GM18526 (cell line): ENCODE measurements around the gene FAM222A.

ENCODE experiments used
- POLR2A ChIP-seq: IDR thresholded peaks from 3 replicates; pipeline ENCODE4 v1.6.1; 2011; ENCODE audit not compliant: insufficient read length; ENCODE audit errors: extremely low read depth

Gene FAM222A

GRCh38 chr12:109703684-109704083, 9.9 kb upstream of the FAM222A start:
- TF ChIP-seq POLR2A = no peak

- no peak for TF ChIP-seq POLR2A
Observed at GRCh38 chr12:109704371-109705098, 9.1 kb upstream of the FAM222A start.

- no peak for TF ChIP-seq POLR2A
Observed at GRCh38 chr12:109705291-109705690, 8.3 kb upstream of the FAM222A start.

- TF ChIP-seq POLR2A = no peak
Observed at GRCh38 chr12:109706398-109706746, 7.3 kb upstream of the FAM222A start.

- no peak for TF ChIP-seq POLR2A
Observed at GRCh38 chr12:109706747-109707469, 6.7 kb upstream of the FAM222A start.

- TF ChIP-seq POLR2A = no peak
Observed at GRCh38 chr12:109707470-109707821, 6.2 kb upstream of the FAM222A start.

- no peak for TF ChIP-seq POLR2A
Observed at GRCh38 chr12:109708939-109709338, 4.7 kb upstream of the FAM222A start.

GRCh38 chr12:109709401-109709991, 4.1 kb upstream of the FAM222A start:
- TF ChIP-seq POLR2A = no peak

GRCh38 chr12:109710205-109710746, 3.3 kb upstream of the FAM222A start:
- TF ChIP-seq POLR2A = no peak

- no peak for TF ChIP-seq POLR2A
Observed at GRCh38 chr12:109710747-109711595, 2.7 kb upstream of the FAM222A start.

GRCh38 chr12:109711596-109712461, 1.8 kb upstream of the FAM222A start:
- TF ChIP-seq POLR2A = no peak

- no peak for TF ChIP-seq POLR2A
Observed at GRCh38 chr12:109714141-109714912, 702 bp downstream of the FAM222A start.

- no peak for TF ChIP-seq POLR2A
Observed at GRCh38 chr12:109714913-109715244, 1.3 kb downstream of the FAM222A start.
